HT-29 (cell line): ENCODE data around the gene SAC3D1. TPM values are rescaled to one million over a fixed set of nuclear protein-coding genes. Genes with fewer than 3 reads are reported as not detected.

Experiments
- DNase-seq: peaks from one replicate; pipeline ENCODE4 v3.0.0-alpha.2; 2015; ENCODE audit warnings: low spot score
- small RNA-seq: library from RNA; depleted of rRNA; stranded (forward); fragments of <200 nt; gene quantifications from one replicate; pipeline ENCODE3, GENCODE V24; 2014
- total RNA-seq: library from RNA; depleted of rRNA; stranded (reverse); fragments of >200 nt; shearing (Covaris generic); gene quantifications from 2 replicates; pipeline ENCODE4 v1.2.3, GENCODE V29; 2014; rRNA removed

The SAC3D1 gene
- total RNA-seq, 1 experiment from 2014 or later, result 52.4 TPM

GRCh38 chr11:65087827-65088226 is 46.8 kb downstream of the SAC3D1 start:
- DNase-seq, result no peak

- DNase-seq, result peak; percentile 17
These were observed 48.6 kb downstream of the SAC3D1 start for GRCh38 chr11:65089621-65090020.

GRCh38 chr11:65090628-65091027 is 49.6 kb downstream of the SAC3D1 start:
- no peak for DNase-seq

Small RNAs within 50 kb of the gene (small RNA-seq; reads per million reads assigned to genes)
- gene MIR6879 (not detected), gene SNX15 (not detected)

Other genes with a start within 250 kb of the SAC3D1 start
- 44.4 and 57.0 TPM in 2 replicates for gene MAP4K2, start 238.0 kb upstream of the SAC3D1 start, total RNA-seq
- 35.1 and 38.0 TPM in 2 replicates for gene MEN1, start 230.7 kb upstream of the SAC3D1 start, total RNA-seq
- 22.7 and 24.7 TPM in 2 replicates for gene CDC42BPG, start 196.6 kb upstream of the SAC3D1 start, total RNA-seq
- gene EHD1, start 162.6 kb upstream of the SAC3D1 start, total RNA-seq, result 118 and 123 TPM in 2 replicates
- gene ATG2A, start 124.0 kb upstream of the SAC3D1 start, total RNA-seq, result 47.1 and 50.5 TPM in 2 replicates
- gene PPP2R5B, start 116.5 kb upstream of the SAC3D1 start, total RNA-seq, result 7.9 and 8.9 TPM in 2 replicates
- not detected in 2 replicates for gene GPHA2, start 105.3 kb upstream of the SAC3D1 start, total RNA-seq
- gene MAJIN, start 69.1 kb upstream of the SAC3D1 start, total RNA-seq, result not detected in 2 replicates
- gene BATF2, start 44.2 kb upstream of the SAC3D1 start, total RNA-seq, result 1.6 and 2.5 TPM in 2 replicates
- 103 and 104 TPM in 2 replicates for gene ARL2, start 27.1 kb upstream of the SAC3D1 start, total RNA-seq
- gene SNX15, start 13.8 kb upstream of the SAC3D1 start, total RNA-seq, result 26.5 and 36.1 TPM in 2 replicates
- 0.08 and 1.9 TPM in 2 replicates for gene NAALADL1, start 17.3 kb downstream of the SAC3D1 start, total RNA-seq
- gene CDCA5, start 42.8 kb downstream of the SAC3D1 start, total RNA-seq, result 66.1 and 72.1 TPM in 2 replicates
- gene ZFPL1, start 43.0 kb downstream of the SAC3D1 start, total RNA-seq, result 124 and 128 TPM in 2 replicates
- 549 and 628 TPM in 2 replicates for gene VPS51, start 55.0 kb downstream of the SAC3D1 start, total RNA-seq
- 84.4 and 113 TPM in 2 replicates for gene TM7SF2, start 70.7 kb downstream of the SAC3D1 start, total RNA-seq
- 104 and 115 TPM in 2 replicates for gene ZNHIT2, start 76.5 kb downstream of the SAC3D1 start, total RNA-seq
- 835 and 863 TPM in 2 replicates for gene FAU, start 80.9 kb downstream of the SAC3D1 start, total RNA-seq
- gene MRPL49, start 81.1 kb downstream of the SAC3D1 start, total RNA-seq, result 153 and 200 TPM in 2 replicates
- 21.7 and 32.1 TPM in 2 replicates for gene SYVN1, start 93.3 kb downstream of the SAC3D1 start, total RNA-seq
- not detected in 2 replicates for gene SPDYC, start 129.0 kb downstream of the SAC3D1 start, total RNA-seq
- 594 and 654 TPM in 2 replicates for gene CAPN1, start 140.7 kb downstream of the SAC3D1 start, total RNA-seq
- 24.8 and 27.5 TPM in 2 replicates for gene POLA2, start 220.8 kb downstream of the SAC3D1 start, total RNA-seq